MM.1S (cell line): ENCODE measurements around the gene RPS21.

Experiments
- DNase-seq: peaks from one replicate; pipeline ENCODE4 v3.0.0-alpha.2; 2015
- H2AFZ ChIP-seq: fragments of 300-600 bp; sonication (generic); 2 replicates; pipeline ENCODE4 v1.6.0; 2016; ENCODE audit warnings: antibody characterized with exemption, low read length
- H3F3A ChIP-seq: fragments of 300-600 bp; sonication (generic); 2 replicates; pipeline ENCODE4 v1.6.1; 2016; ENCODE audit warnings: mild to moderate bottlenecking, antibody characterized with exemption, low read length, moderate library complexity, mixed read lengths; ENCODE audit not compliant: insufficient read depth
- H3K27ac ChIP-seq: fragments of 300-600 bp; sonication (generic); 2 replicates; pipeline ENCODE4 v1.5.1; 2016; ENCODE audit warnings: mild to moderate bottlenecking, low read length
- H3K27me3 ChIP-seq: fragments of 300-600 bp; sonication (generic); replicated peaks from 2 replicates; pipeline ENCODE4 v1.6.0; 2016; ENCODE audit warnings: low read length; ENCODE audit not compliant: insufficient read depth
- H3K36me3 ChIP-seq: fragments of 300-600 bp; sonication (generic); replicated peaks from 2 replicates; pipeline ENCODE4 v1.6.1; 2016; ENCODE audit warnings: mild to moderate bottlenecking, low read length, mixed read lengths; ENCODE audit not compliant: insufficient read depth
- H3K4me1 ChIP-seq: fragments of 300-600 bp; sonication (generic); 2 replicates; pipeline ENCODE4 v1.6.1; 2016; ENCODE audit warnings: low read length, mixed read lengths
- H3K4me2 ChIP-seq: fragments of 300-600 bp; sonication (generic); 2 replicates; pipeline ENCODE4 v1.6.0; 2016; ENCODE audit warnings: low read depth, low read length
- H3K4me3 ChIP-seq: fragments of 300-600 bp; sonication (generic); 2 replicates; pipeline ENCODE4 v1.5.1; 2016; ENCODE audit warnings: low read length, mixed read lengths
- H3K79me2 ChIP-seq: fragments of 300-600 bp; sonication (generic); 2 replicates; pipeline ENCODE4 v1.6.1; 2016; ENCODE audit warnings: mixed run types, low read length, mixed read lengths
- H3K9ac ChIP-seq: fragments of 300-600 bp; sonication (generic); 2 replicates; pipeline ENCODE4 v1.6.1; 2016; ENCODE audit warnings: low read length, mixed read lengths
- H3K9me2 ChIP-seq: fragments of 300-600 bp; sonication (generic); replicated peaks from 2 replicates; pipeline ENCODE4 v1.6.1; 2016; ENCODE audit warnings: mild to moderate bottlenecking, low read length, mixed read lengths; ENCODE audit not compliant: insufficient read depth
- H3K9me3 ChIP-seq: fragments of 300-600 bp; sonication (generic); replicated peaks from 2 replicates; pipeline ENCODE4 v1.6.1; 2016; ENCODE audit warnings: mild to moderate bottlenecking, low read length, mixed read lengths; ENCODE audit not compliant: insufficient read depth
- H4K20me1 ChIP-seq: fragments of 300-600 bp; sonication (generic); 2 replicates; pipeline ENCODE4 v1.6.1; 2016; ENCODE audit warnings: mild to moderate bottlenecking, low read length, moderate library complexity, mixed read lengths; ENCODE audit not compliant: insufficient read depth
- EZH2 ChIP-seq: fragments of 300-600 bp; sonication (generic); optimal IDR thresholded peaks from 2 replicates; pipeline ENCODE3; 2017; ENCODE audit warnings: low read depth, mild to moderate bottlenecking, antibody characterized with exemption, low read length, mixed read lengths
- EZH2phosphoT487 ChIP-seq: fragments of 300-600 bp; sonication (generic); IDR thresholded peaks from 2 replicates; pipeline ENCODE4 v1.6.1; 2018; ENCODE audit warnings: antibody characterized with exemption, low read length
- TF ChIP-seq, protein P1 (sequence below): fragments of 300-600 bp; sonication (generic); IDR thresholded peaks from 2 replicates; pipeline ENCODE4 v1.5.1; 2016; ENCODE audit warnings: antibody characterized with exemption, low read length, mixed read lengths

Gene RPS21

DNA sequence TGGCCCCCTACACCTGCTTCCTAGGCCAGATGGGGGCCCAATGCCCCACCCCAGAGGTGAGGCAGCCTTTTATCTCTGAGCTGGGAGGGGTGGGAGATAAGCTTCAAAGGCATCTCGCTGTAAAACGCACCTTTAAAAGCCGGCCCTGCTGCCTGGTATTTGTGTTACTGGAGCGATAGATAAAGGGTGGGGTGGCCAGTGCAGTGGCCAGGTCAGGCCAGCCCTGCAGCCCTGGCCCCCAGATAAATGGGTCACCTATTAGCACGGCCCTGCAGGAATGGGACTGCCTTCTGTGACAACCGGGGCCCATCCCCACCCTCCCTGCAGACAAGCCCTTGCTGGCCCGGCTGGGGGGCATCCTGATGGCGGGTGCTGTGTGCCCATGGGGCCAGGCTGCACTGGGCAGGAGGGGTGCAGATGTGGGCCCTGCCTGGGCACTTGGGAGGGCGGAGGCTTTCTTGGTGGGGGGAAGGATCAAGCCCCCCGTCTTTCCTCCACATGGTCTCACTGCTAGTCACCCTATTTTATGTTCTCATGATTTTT lies 43.5 kb downstream of the RPS21 start:
- H3K4me3 ChIP-seq, result no peak overlapping the region
- TF ChIP-seq, protein P1, sequence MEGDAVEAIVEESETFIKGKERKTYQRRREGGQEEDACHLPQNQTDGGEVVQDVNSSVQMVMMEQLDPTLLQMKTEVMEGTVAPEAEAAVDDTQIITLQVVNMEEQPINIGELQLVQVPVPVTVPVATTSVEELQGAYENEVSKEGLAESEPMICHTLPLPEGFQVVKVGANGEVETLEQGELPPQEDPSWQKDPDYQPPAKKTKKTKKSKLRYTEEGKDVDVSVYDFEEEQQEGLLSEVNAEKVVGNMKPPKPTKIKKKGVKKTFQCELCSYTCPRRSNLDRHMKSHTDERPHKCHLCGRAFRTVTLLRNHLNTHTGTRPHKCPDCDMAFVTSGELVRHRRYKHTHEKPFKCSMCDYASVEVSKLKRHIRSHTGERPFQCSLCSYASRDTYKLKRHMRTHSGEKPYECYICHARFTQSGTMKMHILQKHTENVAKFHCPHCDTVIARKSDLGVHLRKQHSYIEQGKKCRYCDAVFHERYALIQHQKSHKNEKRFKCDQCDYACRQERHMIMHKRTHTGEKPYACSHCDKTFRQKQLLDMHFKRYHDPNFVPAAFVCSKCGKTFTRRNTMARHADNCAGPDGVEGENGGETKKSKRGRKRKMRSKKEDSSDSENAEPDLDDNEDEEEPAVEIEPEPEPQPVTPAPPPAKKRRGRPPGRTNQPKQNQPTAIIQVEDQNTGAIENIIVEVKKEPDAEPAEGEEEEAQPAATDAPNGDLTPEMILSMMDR, result no peak
- TF ChIP-seq EZH2phosphoT487, result no peak
- no peak for TF ChIP-seq EZH2
- no peaks in the 10 kb centered on the region for H3K79me2 ChIP-seq
- H3K4me2 ChIP-seq, result no peak overlapping the region
- peaks cover 99% of the 10 kb centered on the region for H3K27me3 ChIP-seq
- no peaks in the 10 kb centered on the region for H3K4me1 ChIP-seq
- no peak overlapping the region for H3K27ac ChIP-seq
- H4K20me1 ChIP-seq, result no peaks in the 10 kb centered on the region
- H2AFZ ChIP-seq, result no peak overlapping the region
- no peak for DNase-seq
- no peak overlapping the region for H3K9ac ChIP-seq
- no peaks in the 10 kb centered on the region for H3K9me3 ChIP-seq
- H3K36me3 ChIP-seq, result no peaks in the 10 kb centered on the region
- no peaks in the 10 kb centered on the region for H3F3A ChIP-seq
- H3K9me2 ChIP-seq, result no peaks in the 10 kb centered on the region

DNA sequence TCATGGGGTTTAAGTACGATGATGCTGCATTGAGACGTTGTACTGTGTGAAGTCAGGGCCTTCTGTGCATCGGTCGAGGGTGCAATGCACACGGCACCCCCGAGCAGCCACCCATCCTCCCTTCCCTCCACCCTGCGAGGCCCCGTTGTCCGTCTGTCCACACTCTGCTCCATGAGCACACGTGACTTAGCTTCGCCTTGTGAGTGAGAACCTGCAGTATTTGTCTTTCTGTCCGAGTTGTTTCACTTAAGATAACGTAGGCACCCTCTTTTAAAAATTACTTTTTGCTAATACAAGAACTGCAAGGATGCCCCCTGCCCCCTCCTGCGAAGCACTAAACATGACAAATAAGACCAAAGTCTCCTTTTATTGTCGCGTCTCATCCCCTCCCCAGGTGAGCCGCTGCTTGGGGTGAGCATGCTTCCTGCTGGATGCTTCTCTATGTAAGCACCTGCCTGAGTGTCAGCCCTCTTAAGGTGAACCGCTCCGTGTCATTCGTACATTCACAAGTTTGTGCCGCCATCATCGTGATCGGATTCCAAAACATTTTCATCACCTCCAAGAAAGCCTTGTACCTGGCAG lies 44.1 kb downstream of the RPS21 start:
- Histone ChIP-seq H3F3A (no peaks in the 10 kb centered on the region), H3K4me2 (no peak overlapping the region), H3K9me3 (no peaks in the 10 kb centered on the region), H3K79me2 (no peaks in the 10 kb centered on the region), H3K4me3 (no peak overlapping the region), H3K9ac (no peak overlapping the region), H3K9me2 (no peaks in the 10 kb centered on the region), H4K20me1 (no peaks in the 10 kb centered on the region), H3K4me1 (no peaks in the 10 kb centered on the region), H3K27ac (no peak overlapping the region), H2AFZ (no peak overlapping the region), H3K27me3 (peaks cover 99% of the 10 kb centered on the region), H3K36me3 (no peaks in the 10 kb centered on the region)
- TF ChIP-seq, protein P1, result no peak
- no peak for TF ChIP-seq EZH2phosphoT487
- no peak for TF ChIP-seq EZH2
- DNase-seq, result no peak

DNA sequence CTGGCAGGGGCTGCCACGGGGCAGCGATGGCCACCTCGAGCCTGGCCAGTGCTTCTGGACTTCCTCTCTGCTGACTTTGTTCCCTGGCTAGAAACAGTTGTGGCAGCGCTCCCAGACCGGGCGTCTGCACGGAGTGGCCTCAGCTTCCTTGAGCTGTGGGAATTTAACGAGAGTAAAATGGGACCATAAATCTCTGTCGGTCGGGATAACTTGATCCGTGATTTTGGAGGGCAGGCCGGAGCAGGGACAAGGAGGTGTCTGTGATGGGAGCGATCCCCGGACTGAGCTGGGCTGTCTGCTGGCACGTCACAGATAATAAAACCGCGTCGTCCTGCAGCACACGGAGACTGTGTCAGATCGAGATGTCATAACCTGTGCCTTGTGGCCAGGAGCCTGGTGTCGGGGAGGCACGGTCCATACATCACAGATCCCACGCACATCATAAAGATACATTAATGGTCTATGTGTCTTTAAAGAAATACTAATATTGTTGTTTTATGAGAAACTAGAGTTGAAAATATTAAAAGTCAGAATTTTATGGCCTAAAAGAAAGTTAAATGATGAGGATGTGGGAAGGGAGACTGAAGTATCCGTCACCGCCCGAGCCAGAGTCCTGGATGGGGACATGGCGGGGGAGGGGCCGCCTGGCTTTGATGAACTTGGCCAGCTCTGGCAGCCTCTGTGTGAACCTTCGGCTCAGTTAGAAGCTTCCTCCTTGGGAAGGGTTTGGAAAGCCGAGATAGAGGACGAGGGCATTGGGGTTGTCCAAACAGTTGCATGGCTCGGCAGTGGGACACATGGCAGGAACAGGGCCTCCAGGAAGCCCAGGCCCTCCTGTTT lies 47.0 kb downstream of the RPS21 start:
- no peak overlapping the region for H2AFZ ChIP-seq
- no peaks in the 10 kb centered on the region for H3K9me3 ChIP-seq
- DNase-seq, result no peak
- H3K4me3 ChIP-seq, result no peak overlapping the region
- H3K9ac ChIP-seq, result no peak overlapping the region
- no peaks in the 10 kb centered on the region for H3F3A ChIP-seq
- H3K4me2 ChIP-seq, result no peak overlapping the region
- no peaks in the 10 kb centered on the region for H3K79me2 ChIP-seq
- TF ChIP-seq, protein P1, result no peak
- no peak for TF ChIP-seq EZH2
- 0 out of 2 replicates have a peak, but pooled peaks have one; percentile 19 for TF ChIP-seq EZH2phosphoT487
- H4K20me1 ChIP-seq, result no peaks in the 10 kb centered on the region
- H3K36me3 ChIP-seq, result no peaks in the 10 kb centered on the region
- H3K4me1 ChIP-seq, result no peaks in the 10 kb centered on the region
- H3K27ac ChIP-seq, result no peak overlapping the region
- peaks cover 100% of the 10 kb centered on the region for H3K27me3 ChIP-seq
- H3K9me2 ChIP-seq, result no peaks in the 10 kb centered on the region
